HepG2 (cell line): ENCODE measurements around the gene AFDN.

Experiments used
- ETS1 ChIP-seq: sonication (generic); formaldehyde crosslinking; IDR thresholded peaks from 2 replicates; pipeline ENCODE4 v1.4.0; 2020; ENCODE audit warnings: missing genetic modification reagents
- JUND ChIP-seq: sonication (generic); formaldehyde crosslinking; IDR thresholded peaks from 2 replicates; pipeline ENCODE4 v1.8.0; 2022; ENCODE audit warnings: mild to moderate bottlenecking, missing genetic modification reagents
- SP1 ChIP-seq, 2 experiments: fragments of 450-650 bp in 1 of 2; sonication (generic) in 1 of 2; formaldehyde crosslinking in 1 of 2; IDR thresholded peaks; 2 replicates each; pipeline versions ENCODE4 v1.4.0 to v1.6.1; 2016 to 2020; ENCODE audit warnings: missing genetic modification reagents in 1 of 2

GRCh38 chr6:168002804-168003203 is 176.1 kb downstream of the AFDN start:
- TF ChIP-seq SP1 (IDR thresholded peaks at IDR 0.05) (no peak), SP1 (CRISPR knock-in tag; IDR thresholded peaks at IDR 0.05) (no peak), JUND (CRISPR knock-in tag) (no peak), ETS1 (CRISPR knock-in tag) (no peak)
